ENCODE data around the gene NDUFS7.
A peak's percentile ranks its signal among the peaks of the same experiment; 100 is the strongest.

NDUFS7 gene

GRCh38 chr19:1383312-1384084, at the start of gene NDUFS7:
NDUFS7 (plus strand) TSS chr19:1383907; CDS start chr19:1383927, 20 bp downstream.
- TF ChIP-seq CTCF (IDR thresholded peaks at IDR 0.05; ENCODE audit: extremely low read depth, insufficient read depth, missing control alignments), result peak; percentile 25
- in situ Hi-C loops (cut with MboI; ENCODE audit: low pct_unique_long_range_greater_than_20kb, low sequenced_read_pairs, unreplicated experiment), result loop anchor here (25.0 kb wide), 1 partner anchor 96 kb away; the partner anchor contains the start of genes EFNA2 and FAM174C
- DNase-seq (ENCODE audit: low spot score), result peak; percentile 90

GRCh38 chr19:1336079-1336684, 47.5 kb upstream of the NDUFS7 start:
- in situ Hi-C loops (cut with MboI; ENCODE audit: low pct_unique_long_range_greater_than_20kb, low sequenced_read_pairs, unreplicated experiment), result no loop called here
- no peak for DNase-seq (ENCODE audit: low spot score)
- TF ChIP-seq CTCF (IDR thresholded peaks at IDR 0.05; ENCODE audit: extremely low read depth, insufficient read depth, missing control alignments), result no peak

DNA sequence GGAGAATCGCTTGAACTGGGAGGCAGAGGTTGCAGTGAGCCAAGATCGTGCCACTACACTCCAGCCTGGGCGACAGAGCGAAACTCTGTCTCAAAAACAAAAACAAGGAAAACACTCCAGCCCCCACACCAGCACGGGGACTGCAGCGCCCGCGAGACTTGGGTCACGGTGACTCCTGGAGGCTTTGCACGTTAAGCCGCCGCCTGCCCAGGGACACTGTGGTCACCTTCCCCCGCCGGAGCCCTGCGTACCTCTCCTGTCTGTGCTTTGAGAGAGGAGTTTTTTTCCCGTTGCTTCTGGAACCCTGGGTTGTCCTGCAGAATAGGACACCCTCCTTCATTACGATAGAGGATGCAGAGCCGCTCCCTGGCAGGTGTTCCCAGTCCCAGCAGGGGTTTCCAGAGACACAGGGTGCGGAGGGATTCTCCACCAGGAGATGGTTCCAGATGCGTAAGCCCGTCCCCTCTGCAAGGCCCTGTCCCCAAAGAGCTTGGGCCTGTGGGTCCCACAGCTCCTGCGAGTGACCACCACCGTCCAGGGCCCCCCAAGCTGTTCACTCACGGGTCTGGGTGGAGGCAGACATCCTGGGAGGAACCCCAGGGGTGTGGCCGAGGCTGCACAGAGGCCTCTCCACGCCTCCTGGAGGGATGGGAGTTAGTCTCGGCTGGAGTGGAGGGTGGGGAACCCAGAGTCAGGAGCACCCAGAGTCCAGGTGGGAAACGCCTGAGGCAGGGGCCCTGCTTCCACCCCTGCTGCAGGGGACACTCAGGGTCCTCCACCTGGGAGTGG, 42.8 kb upstream of the NDUFS7 start:
- no peak for DNase-seq (ENCODE audit: low spot score)

GRCh38 chr19:1343041-1343440, 40.7 kb upstream of the NDUFS7 start:
- in situ Hi-C loops (cut with MboI; ENCODE audit: low pct_unique_long_range_greater_than_20kb, low sequenced_read_pairs, unreplicated experiment), result no loop called here
- DNase-seq (ENCODE audit: low spot score), result no peak

More for the DNA sequence above, 42.8 kb upstream of the NDUFS7 start:
- no peak for TF ChIP-seq CTCF (IDR thresholded peaks at IDR 0.05; ENCODE audit: extremely low read depth, insufficient read depth, missing control alignments)
- in situ Hi-C loops (cut with MboI; ENCODE audit: low pct_unique_long_range_greater_than_20kb, low sequenced_read_pairs, unreplicated experiment), result no loop called here

DNA sequence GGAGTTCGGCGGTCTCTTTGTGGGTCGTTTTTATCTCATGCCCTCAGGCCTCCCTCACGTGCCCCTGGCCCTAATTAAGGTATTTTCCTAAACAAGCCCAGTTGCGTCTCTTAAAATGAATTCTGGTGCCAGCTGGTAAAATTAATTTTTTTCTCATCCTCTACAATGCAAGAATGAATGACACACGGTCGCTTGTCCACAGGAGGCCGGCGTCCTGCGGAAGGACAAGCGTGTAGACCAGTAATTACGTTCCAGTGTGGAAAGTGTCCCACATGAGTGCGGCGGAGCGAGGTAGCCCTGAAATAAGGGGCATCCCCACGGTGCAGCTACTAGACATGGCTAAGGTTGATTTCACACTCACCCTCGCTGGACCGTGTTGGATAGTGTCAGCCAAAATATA, 34.5 kb upstream of the NDUFS7 start:
- in situ Hi-C loops (cut with MboI; ENCODE audit: low pct_unique_long_range_greater_than_20kb, low sequenced_read_pairs, unreplicated experiment), result no loop called here
- TF ChIP-seq CTCF (IDR thresholded peaks at IDR 0.05; ENCODE audit: extremely low read depth, insufficient read depth, missing control alignments), result no peak
- DNase-seq (ENCODE audit: low spot score), result no peak

More at GRCh38 chr19:1343041-1343440, 40.7 kb upstream of the NDUFS7 start:
- no peak for TF ChIP-seq CTCF (IDR thresholded peaks at IDR 0.05; ENCODE audit: extremely low read depth, insufficient read depth, missing control alignments)

DNA sequence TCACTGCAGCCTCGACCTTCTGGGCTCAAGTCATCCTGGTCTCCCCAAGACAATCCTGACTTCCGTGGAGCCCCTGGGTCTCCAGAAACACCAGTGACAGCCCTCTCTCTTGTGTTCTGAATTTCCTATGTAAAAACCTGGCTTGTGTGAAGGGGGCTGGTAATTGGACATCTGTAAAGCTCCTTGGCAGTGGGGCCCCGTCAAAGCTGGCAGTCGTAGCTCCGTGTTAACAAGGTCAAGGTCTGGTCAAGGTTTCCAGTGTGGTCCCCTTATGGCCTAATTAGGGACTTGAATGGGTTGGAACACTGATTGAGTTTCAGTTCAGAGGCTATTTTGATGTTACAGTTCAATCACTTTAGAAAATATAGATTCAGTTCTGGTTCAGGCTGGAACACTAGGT, 32.8 kb upstream of the NDUFS7 start:
- in situ Hi-C loops (cut with MboI; ENCODE audit: low pct_unique_long_range_greater_than_20kb, low sequenced_read_pairs, unreplicated experiment), result no loop called here
- no peak for DNase-seq (ENCODE audit: low spot score)
- TF ChIP-seq CTCF (IDR thresholded peaks at IDR 0.05; ENCODE audit: extremely low read depth, insufficient read depth, missing control alignments), result no peak
